Measurements from ENCODE around the gene ZC2HC1B. TPM values are rescaled to one million over a fixed set of nuclear protein-coding genes. Genes with fewer than 3 reads are reported as not detected.

Gene ZC2HC1B
- total RNA-seq, 1 experiment from 2014 or later, result not detected

- Histone ChIP-seq H4K5ac (ENCODE audit: insufficient read length, low read depth, low read length) (no peak overlapping the region), H2BK5ac (ENCODE audit: insufficient read length, low read length) (no peak overlapping the region), H3K79me1 (ENCODE audit: insufficient read depth, low read depth, low read length, poor library complexity, severe bottlenecking) (no peaks in the 10 kb centered on the region), H3K27ac (ENCODE audit: insufficient read length, low read depth, low read length) (no peak overlapping the region), H4K8ac (replicated peaks; ENCODE audit: insufficient read length, low read depth, low read length) (no peak overlapping the region), H3K14ac (ENCODE audit: insufficient read depth, low read length) (no peak overlapping the region), H3K9ac (ENCODE audit: extremely low read depth, insufficient read length, low read length) (no peak overlapping the region), H3K9me3 (ENCODE audit: control insufficient read depth, low read depth, low read length) (no peaks in the 10 kb centered on the region), H2BK120ac (ENCODE audit: low read depth, low read length, poor library complexity, severe bottlenecking) (no peak overlapping the region), H2AK5ac (ENCODE audit: insufficient read length, low read length) (no peak overlapping the region), H3K23me2 (ENCODE audit: insufficient read length, low read depth, low read length, poor library complexity, severe bottlenecking) (peaks cover 4% of the 10 kb centered on the region), H2BK15ac (ENCODE audit: low read depth, low read length) (no peak overlapping the region), H3T11ph (ENCODE audit: low read length) (no peak overlapping the region), H2BK12ac (ENCODE audit: insufficient read length, low read depth, low read length) (no peak overlapping the region), H3K56ac (ENCODE audit: insufficient read length, low read depth, low read length) (no peak overlapping the region), H3K4me2 (ENCODE audit: insufficient read depth, insufficient read length, low read length) (no peak overlapping the region), H4K20me1 (ENCODE audit: control insufficient read depth, insufficient read depth, insufficient read length) (no peaks in the 10 kb centered on the region), H2AFZ (ENCODE audit: low read length) (no peak overlapping the region), H3K23ac (ENCODE audit: insufficient read length, low read depth, low read length) (no peak overlapping the region), H3K4me1 (ENCODE audit: insufficient read depth, low read length) (no peaks in the 10 kb centered on the region), H3K27me3 (ENCODE audit: insufficient read depth, low read length) (no peaks in the 10 kb centered on the region), H4K91ac (ENCODE audit: insufficient read length, low read depth, low read length) (no peak overlapping the region), H3K18ac (ENCODE audit: insufficient read length, low read depth, low read length) (no peak overlapping the region), H2BK20ac (ENCODE audit: low read depth, low read length, poor library complexity, severe bottlenecking) (no peak overlapping the region), H3K4ac (ENCODE audit: low read depth, low read length) (no peak overlapping the region), H3K79me2 (ENCODE audit: insufficient read depth, low read length) (peaks cover 9% of the 10 kb centered on the region; the same call in 1 of the 2 replicates)
- Mint-ChIP-seq H3K4me3 (no peak overlapping the region), H3K27me3 (ENCODE audit: low read depth) (no peaks in the 10 kb centered on the region), H3K4me1 (peaks cover 10 to 14% of the 10 kb centered on the region in 2 experiments), H3K9me3 (no peaks in the 10 kb centered on the region), H3K27ac (no peak overlapping the region; a peak in 1 of 7 replicates), H3K36me3 (ENCODE audit: insufficient read depth in 1 of 3, low read depth in 3 of 3) (peaks cover 10 to 22% (median 18%) of the 10 kb centered on the region in 3 experiments)
- no peak for TF ChIP-seq CTCF (conservative IDR thresholded peaks at IDR 0.05)
- WGBS (ENCODE audit: extremely low coverage, insufficient read length, low lambda C conversion rate), result no CpG with 5 or more reads among the region's 6 CpGs
- no peak for DNase-seq
Measured at GRCh38 chr6:143840595-143841265, 23.5 kb upstream of the ZC2HC1B start.
